ENCODE data around the gene LIMK1. TPM values are rescaled to one million over a fixed set of nuclear protein-coding genes. Genes with fewer than 3 reads are reported as not detected.

Gene LIMK1
- total and polyA plus RNA-seq, 2 of the 4 experiments (the other 2 are of a cell fraction) = 25.8 to 48.0 TPM

DNA sequence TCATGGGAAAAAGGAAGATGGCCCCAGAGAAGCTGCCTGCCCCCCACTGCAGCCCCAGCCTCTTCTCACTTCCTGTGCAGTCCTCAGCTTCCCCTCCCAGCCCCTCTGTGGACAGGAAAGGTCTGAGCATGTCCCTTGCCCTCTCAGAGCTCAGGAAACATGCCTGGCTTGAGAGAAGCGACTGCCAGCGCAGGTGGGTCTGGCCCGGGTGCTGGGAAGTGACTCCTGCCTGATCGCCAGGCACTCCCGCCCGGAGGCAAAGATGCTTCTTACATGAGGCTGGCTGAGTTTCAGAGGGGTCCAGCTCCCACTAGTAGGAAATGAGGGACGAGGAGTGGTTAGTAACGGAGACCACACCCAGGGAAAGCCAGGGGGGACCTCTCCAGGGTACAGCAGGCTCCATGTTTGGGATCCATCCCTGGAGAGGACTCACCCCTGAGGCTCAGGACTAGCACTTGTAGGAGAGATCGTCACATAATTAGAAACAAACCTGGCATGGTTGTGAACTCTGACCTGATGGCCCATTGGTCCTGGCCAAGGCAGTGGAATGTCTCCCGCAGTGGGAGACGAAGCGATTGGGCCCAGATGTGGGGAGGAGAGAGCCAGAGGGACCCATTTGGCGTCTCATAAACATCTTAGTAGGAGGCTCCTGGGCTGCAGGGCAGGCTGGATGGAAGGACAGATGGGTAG, 43.4 kb upstream of the LIMK1 start:
- H2AK9ac ChIP-seq (replicated peaks; ENCODE audit: low read depth, low read length, poor library complexity) = peak overlapping the region; percentile 13
- 100% methylated on average over 1 of the region's 13 CpGs; no CpG with 5 or more reads in 1 of the 2 experiments for WGBS, 2 experiments (ENCODE audit: extremely low coverage in 2 of 2, insufficient read length in 1 of 2)
- CTCF ChIA-PET = no interaction called here
- H3K9me3 ChIP-seq (ENCODE audit: control insufficient read depth, insufficient read depth, low read length) = no peaks in the 10 kb centered on the region
- no peak overlapping the region for H3K18ac ChIP-seq (ENCODE audit: low read depth, low read length)
- no peaks in the 10 kb centered on the region for H4K20me1 ChIP-seq (ENCODE audit: insufficient read depth, low read length)
- H3K9me1 ChIP-seq (ENCODE audit: insufficient read depth, low read length) = no peaks in the 10 kb centered on the region
- H3K36me3 ChIP-seq (ENCODE audit: control insufficient read depth, insufficient read depth, low read length) = 0 out of 2 replicates have a peak, but pooled peaks cover 2% of the 10 kb centered on the region
- H3K4me3 ChIP-seq (ENCODE audit: insufficient read depth, low read depth, low read length) = no peak overlapping the region
- H4K91ac ChIP-seq (ENCODE audit: insufficient read depth, low read depth, low read length) = no peak overlapping the region
- no peak overlapping the region for H3K9ac ChIP-seq (ENCODE audit: low read depth, low read length)
- in situ Hi-C loops (cut with MboI; ENCODE audit: low sequenced_read_pairs) (no loop called here), intact Hi-C loops (cut with micrococcal nuclease) (no loop called here), dilution Hi-C loops (cut with HindIII; ENCODE audit: low sequenced_read_pairs, unreplicated experiment) (no loop called here)
- no peak overlapping the region for H2BK15ac ChIP-seq (ENCODE audit: low read depth, low read length)
- H3K27me3 ChIP-seq (ENCODE audit: control insufficient read depth, insufficient read depth, low read length) = no peaks in the 10 kb centered on the region
- TF ChIP-seq POLR2A (IDR thresholded peaks at IDR 0.05; ENCODE audit: low read depth, low read length) (no peak), MXI1 (IDR thresholded peaks at IDR 0.05; ENCODE audit: borderline replicate concordance, low read depth, low read length) (no peak)
- H2BK20ac ChIP-seq (ENCODE audit: low read depth, low read length) = no peak overlapping the region
- H2AK5ac ChIP-seq (ENCODE audit: low read depth, low read length) = no peak overlapping the region
- no peak overlapping the region for H3K56ac ChIP-seq (ENCODE audit: extremely low read depth, insufficient read depth, low read length)
- no peak overlapping the region for H2BK5ac ChIP-seq (ENCODE audit: low read depth, low read length, poor library complexity, severe bottlenecking)
- H4K5ac ChIP-seq (ENCODE audit: low read depth, low read length) = no peak overlapping the region
- no peak overlapping the region for H3K27ac ChIP-seq (ENCODE audit: insufficient read depth, low read length)
- H4K8ac ChIP-seq (ENCODE audit: low read depth in 2 of 2, low read length in 2 of 2) = no peak overlapping the region
- ATAC-seq (ENCODE audit: low read depth) (no peak), DNase-seq (no peak)
- H3K4ac ChIP-seq (ENCODE audit: low read depth, low read length) = no peak overlapping the region
- no peak overlapping the region for H3K14ac ChIP-seq (replicated peaks; ENCODE audit: low read depth, low read length)
- no peak overlapping the region for H2BK120ac ChIP-seq (ENCODE audit: low read depth, low read length)
- POLR2A ChIA-PET (ENCODE audit: unreplicated experiment) = no interaction called here
- no peak overlapping the region for H3K4me2 ChIP-seq (ENCODE audit: low read depth, low read length)
- H2AFZ ChIP-seq (replicated peaks; ENCODE audit: low read length, poor library complexity) = no peak overlapping the region
- H3K79me1 ChIP-seq (ENCODE audit: low read depth in 1 of 2, low read length in 2 of 2) = no peaks in the 10 kb centered on the region
- no peak overlapping the region for H3K23ac ChIP-seq (ENCODE audit: low read depth, low read length)
- peaks cover 4% of the 10 kb centered on the region; the same call in 1 of the 2 replicates for H3K4me1 ChIP-seq (ENCODE audit: control insufficient read depth, insufficient read depth, low read length)
- no TSS peak for BruUV-seq (replicated peaks)

Measured in IMR-90 (cell line).